ENCODE measurements around the gene AKR1B1. TPM values are rescaled to one million over a fixed set of nuclear protein-coding genes. Genes with fewer than 3 reads are reported as not detected.

The AKR1B1 gene
- total and polyA plus RNA-seq, 2 of the 4 experiments (the other 2 are of a cell fraction) = 90.9 to 201 TPM

GRCh38 chr7:134444961-134445315 lies 14.0 kb downstream of the AKR1B1 start:
- intact Hi-C loops (cut with micrococcal nuclease) (no loop called here), dilution Hi-C loops (cut with HindIII; ENCODE audit: low sequenced_read_pairs, unreplicated experiment) (no loop called here), in situ Hi-C loops (cut with MboI; ENCODE audit: low sequenced_read_pairs) (loop anchor here (5.0 kb wide), 1 partner anchor 167 kb away; no protein-coding TSS in a partner anchor)
- H2AFZ ChIP-seq (replicated peaks; ENCODE audit: low read length, poor library complexity) = no peak overlapping the region
- no peak for DNase-seq
- no peak overlapping the region for H3K23ac ChIP-seq (ENCODE audit: low read depth, low read length)
- no peak overlapping the region for H2BK20ac ChIP-seq (ENCODE audit: low read depth, low read length)
- H3K36me3 ChIP-seq (ENCODE audit: control insufficient read depth, insufficient read depth, low read length) = peaks cover 76% of the 10 kb centered on the region
- no peak for TF ChIP-seq POLR2A (IDR thresholded peaks at IDR 0.05; ENCODE audit: low read depth, low read length)
- TF ChIP-seq BHLHE40 (IDR thresholded peaks at IDR 0.05; ENCODE audit: low read depth, low read length) = no peak
- ChIA-PET CTCF (no interaction called here), POLR2A (ENCODE audit: unreplicated experiment) (no interaction called here)
- no peak overlapping the region for H3K27ac ChIP-seq (ENCODE audit: insufficient read depth, low read length)
- no TSS peak for BruUV-seq (replicated peaks)
- H3K4me1 ChIP-seq (ENCODE audit: control insufficient read depth, insufficient read depth, low read length) = peaks cover 16% of the 10 kb centered on the region
- H3K4me3 ChIP-seq (ENCODE audit: insufficient read depth, low read depth, low read length) = no peak overlapping the region
- no peak overlapping the region for H4K91ac ChIP-seq (ENCODE audit: insufficient read depth, low read depth, low read length)
- no peak overlapping the region for H3K14ac ChIP-seq (replicated peaks; ENCODE audit: low read depth, low read length)
- no peak overlapping the region for H4K5ac ChIP-seq (ENCODE audit: low read depth, low read length)
- no peak overlapping the region for H3K56ac ChIP-seq (ENCODE audit: extremely low read depth, insufficient read depth, low read length)
- no peaks in the 10 kb centered on the region for H4K20me1 ChIP-seq (ENCODE audit: insufficient read depth, low read length)
- no peaks in the 10 kb centered on the region for H3K9me3 ChIP-seq (ENCODE audit: control insufficient read depth, insufficient read depth, low read length)
- H2BK120ac ChIP-seq (ENCODE audit: low read depth, low read length) = no peak overlapping the region
- ATAC-seq (ENCODE audit: low read depth) = no peak
- H2BK5ac ChIP-seq (ENCODE audit: low read depth, low read length, poor library complexity, severe bottlenecking) = no peak overlapping the region
- no peak overlapping the region for H2BK15ac ChIP-seq (ENCODE audit: low read depth, low read length)
- H3K79me1 ChIP-seq (ENCODE audit: low read depth in 1 of 2, low read length in 2 of 2) = peaks cover 9 to 22% of the 10 kb centered on the region in 2 experiments; a peak in 3 of 4 replicates
- no peak overlapping the region for H3K4ac ChIP-seq (ENCODE audit: low read depth, low read length)
- no peak overlapping the region for H4K8ac ChIP-seq (ENCODE audit: low read depth in 2 of 2, low read length in 2 of 2)
- H2AK5ac ChIP-seq (ENCODE audit: low read depth, low read length) = no peak overlapping the region
- H3K18ac ChIP-seq (ENCODE audit: low read depth, low read length) = no peak overlapping the region
- H3K9me1 ChIP-seq (ENCODE audit: insufficient read depth, low read length) = peaks cover 21% of the 10 kb centered on the region
- WGBS, 2 experiments (ENCODE audit: extremely low coverage in 2 of 2, insufficient read length in 1 of 2) = no CpG with 5 or more reads among the region's 4 CpGs
- no peak overlapping the region for H2AK9ac ChIP-seq (replicated peaks; ENCODE audit: low read depth, low read length, poor library complexity)
- H3K27me3 ChIP-seq (ENCODE audit: control insufficient read depth, insufficient read depth, low read length) = no peaks in the 10 kb centered on the region
- H3K4me2 ChIP-seq (ENCODE audit: low read depth, low read length) = no peak overlapping the region
- H3K9ac ChIP-seq (ENCODE audit: low read depth, low read length) = no peak overlapping the region

Measured in IMR-90 (cell line).